Stimulated activated CD4-positive, alpha-beta T cell treated with anti-CD3 and anti-CD28 coated beads, Interleukin-2, amount 100 ng/mL, for 4 hours (primary cell): ENCODE data around the gene SECTM1.

Experiments used
- DNase-seq: peaks from one replicate; pipeline ENCODE4 v3.0.0-alpha.2; 2020; ENCODE audit warnings: low read depth

SECTM1 gene

DNA sequence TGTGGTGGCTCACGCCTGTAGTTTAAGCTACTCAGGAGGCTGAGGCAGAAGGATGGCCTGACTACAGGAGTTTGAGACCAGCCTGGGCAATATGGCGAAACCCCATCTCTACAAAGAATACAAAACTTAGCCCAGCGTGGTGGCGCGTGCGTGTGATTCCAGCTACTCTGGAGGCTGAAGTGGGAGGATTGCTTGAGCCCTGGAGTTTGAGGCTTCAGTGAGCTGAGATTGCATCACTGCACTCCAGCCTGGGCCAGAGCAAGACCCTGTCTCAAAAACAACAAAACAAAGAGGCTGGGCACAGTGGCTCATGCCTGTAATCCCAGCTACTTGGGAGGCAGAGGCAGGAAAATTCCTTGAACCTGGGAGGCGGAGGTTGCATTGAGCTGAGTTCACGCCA, 53.0 kb downstream of the SECTM1 start:
- no peak for DNase-seq

- no peak for DNase-seq
Measured at GRCh38 chr17:82278786-82279391, 54.7 kb downstream of the SECTM1 start.

- DNase-seq, result no peak
Measured at GRCh38 chr17:82278308-82278707, 55.3 kb downstream of the SECTM1 start.

DNA sequence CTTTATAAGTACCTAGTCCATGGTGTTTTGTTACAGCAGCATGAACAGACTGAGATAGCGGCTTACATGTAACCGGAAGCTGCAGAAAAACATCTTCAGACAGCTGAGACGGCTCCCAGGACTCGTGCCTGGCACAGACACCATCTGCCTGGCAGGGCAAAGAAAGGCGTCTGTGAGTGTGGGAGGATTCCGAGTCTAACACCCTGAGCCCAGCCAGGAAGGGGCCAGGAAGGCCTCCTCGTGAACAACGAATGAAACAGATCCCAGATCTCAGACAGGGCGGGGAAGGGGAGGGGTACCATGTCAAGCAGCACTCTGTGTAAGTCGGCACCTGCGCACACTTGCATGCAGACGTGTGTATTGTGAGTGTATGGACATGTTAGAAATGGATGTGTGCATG, 55.7 kb downstream of the SECTM1 start:
- no peak for DNase-seq

DNA sequence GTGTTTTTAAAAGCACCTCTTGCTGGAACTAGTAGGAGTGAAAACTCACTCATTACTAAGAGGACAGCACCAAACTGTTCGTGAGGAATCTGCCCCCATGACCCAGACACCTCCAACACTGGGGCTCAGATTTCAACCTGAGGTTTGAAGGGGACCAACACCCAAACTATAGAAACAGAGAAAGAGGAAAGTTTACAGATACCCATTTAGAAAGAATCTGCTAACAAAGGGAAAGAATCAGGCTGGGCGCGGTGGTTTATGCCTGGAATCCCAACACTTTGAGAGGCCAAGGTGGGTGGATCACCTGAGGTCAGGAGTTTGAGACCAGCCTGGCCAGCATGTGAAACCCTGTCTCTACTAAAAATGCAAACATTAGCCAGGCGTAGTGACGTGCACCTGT, 56.6 kb downstream of the SECTM1 start:
- no peak for DNase-seq

DNA sequence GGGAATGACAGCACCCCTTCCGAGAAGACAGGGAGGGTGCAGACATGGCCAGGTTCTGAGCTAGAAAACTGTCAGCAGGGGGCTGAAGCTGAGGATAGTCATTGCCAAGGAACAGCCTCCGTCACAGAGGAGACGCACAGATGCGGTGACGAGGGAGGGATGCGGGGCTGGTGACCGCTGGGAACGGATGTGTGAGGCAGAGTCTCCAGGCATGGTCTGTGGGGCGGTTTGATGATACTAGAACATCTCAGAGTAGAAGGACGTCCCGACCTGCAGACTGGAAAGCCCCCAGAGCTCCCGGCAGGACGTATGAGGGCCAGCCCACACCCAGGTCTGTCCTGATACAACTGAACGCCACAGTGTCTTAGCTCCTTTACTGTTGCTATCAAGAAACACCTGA, 58.2 kb downstream of the SECTM1 start:
- DNase-seq, result no peak

DNA sequence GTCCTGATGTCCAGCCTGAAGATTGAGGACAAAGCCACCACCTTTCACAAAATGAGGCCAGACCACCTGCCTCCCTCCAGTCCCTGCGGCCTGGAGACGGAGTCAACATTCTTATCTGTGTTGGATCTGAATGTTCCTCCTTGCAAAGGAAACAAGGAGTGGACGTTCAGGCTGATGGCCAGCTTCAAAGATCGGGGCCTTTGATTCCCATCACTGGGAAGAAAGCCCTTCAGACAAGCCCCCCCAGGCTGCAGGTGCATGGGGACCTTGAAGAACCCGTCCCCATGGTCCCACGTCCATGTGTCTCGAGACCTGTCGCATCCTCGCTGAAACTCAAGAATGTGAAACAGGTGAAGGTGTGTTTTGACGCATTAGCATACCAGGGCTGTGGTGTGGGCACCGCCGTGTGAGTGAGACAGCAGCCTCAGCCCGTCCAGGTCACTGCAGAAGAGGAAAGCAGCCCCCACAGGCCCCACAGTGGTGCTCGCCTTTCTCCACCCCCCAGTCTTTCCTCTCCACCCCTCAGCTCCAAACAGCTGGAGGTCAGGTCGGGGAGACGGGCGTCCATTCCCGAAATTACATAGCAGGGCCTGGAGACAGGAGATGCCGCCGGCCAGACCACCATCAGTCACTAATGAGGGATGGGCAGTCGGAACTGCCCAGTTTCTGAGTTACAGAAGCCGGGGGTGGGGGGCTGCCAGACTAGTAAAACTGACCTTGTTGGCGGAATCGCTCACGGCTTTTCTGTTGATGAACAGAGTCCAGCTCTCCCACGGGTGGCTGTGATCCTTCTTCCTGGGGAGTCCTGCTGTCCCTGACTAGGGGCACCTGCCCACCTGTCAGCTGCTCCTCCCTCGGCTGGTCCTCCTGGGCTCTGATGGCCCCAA, 59.2 kb downstream of the SECTM1 start:
- DNase-seq, result no peak

DNA sequence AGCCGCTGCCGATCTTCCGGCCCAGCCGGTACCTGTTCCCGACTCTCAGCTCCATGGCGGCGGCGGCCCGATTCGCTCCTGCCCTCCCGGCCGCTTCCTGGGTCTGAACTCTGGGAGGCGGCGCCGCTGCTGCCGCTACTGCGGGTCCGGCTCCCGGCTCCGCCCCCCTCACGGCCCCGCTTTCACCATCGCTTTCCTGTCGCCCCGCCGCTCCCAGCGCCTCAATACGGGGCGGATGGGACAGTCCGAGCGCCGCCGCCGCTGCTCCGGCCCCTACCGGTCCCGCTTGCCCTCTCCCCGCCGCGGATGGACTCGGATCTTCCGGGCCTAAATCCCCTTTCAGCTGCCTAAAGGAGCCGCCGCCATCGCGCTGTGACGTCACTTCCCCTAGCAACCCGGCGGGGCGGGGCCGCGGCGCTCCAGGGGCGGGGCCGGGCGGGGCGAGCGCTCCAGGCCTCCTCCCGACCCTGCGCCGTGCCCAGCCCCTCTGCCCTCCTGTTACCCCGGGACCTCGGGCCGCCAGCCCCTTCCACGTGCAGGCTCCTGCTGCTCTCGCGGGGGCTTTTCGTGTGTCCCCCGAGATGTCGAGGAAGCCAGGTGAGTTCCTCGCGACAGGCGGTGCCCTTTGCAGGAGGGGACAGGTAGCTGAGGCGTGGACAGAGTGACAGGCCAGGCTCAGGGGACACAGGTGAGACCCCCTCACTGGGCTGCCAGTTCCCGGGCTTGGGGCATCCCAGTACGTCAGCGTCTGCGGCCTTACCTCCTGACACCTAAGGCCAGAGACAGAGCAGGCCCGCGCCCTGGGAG, 60.0 kb downstream of the SECTM1 start, which contains the start of gene CSNK1D:
Gene CSNK1D (minus strand): TSS at position 374 of the 807 bp plus-strand sequence. CDS start 319 bp downstream, at position 55.
- DNase-seq, result peak; percentile 87

DNA sequence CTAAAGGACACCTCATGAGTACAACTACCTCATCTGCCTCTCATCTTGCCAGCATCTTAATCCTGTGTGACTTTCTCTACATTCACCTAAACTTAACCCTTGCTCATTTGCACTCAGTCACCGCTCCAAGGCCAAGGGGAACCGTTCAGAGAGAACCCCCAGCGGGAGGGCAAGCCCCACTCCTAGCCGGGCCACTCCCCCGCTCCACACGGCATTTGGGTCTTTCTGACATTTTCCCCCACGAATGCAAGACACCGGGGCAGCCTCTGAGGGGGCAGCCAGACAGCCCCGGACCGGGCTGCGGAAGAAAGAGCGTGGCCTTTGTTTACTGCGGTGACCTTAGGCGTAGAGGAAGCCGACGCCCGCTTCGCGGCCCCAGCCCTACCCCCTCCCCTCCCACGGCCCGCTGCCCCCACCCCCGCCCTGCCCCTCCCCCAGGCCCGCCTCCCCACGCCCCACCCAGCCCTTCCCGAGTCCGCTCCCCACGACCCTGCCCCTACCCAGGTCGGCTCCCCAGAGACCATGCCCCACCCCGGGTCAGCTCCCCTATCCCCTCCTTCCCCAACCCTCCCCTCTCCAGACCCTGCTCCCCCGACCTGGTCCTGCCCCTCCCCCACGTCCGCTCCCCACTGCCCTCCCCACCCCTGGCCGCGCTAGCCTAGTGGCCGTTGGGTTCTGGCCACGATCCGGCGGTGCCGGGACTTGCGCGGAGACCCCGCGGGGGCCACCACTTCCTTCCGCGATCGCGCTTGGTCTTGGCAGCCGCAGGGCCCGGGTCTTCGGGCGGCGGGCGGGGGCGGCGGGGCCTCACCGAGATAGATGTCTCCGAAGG, 60.9 kb downstream of the SECTM1 start:
- peak; percentile 20 for DNase-seq

- DNase-seq, result no peak
Measured at GRCh38 chr17:82271401-82271800, 62.2 kb downstream of the SECTM1 start.
